Epithelial cell of proximal tubule (primary cell): ENCODE measurements around the gene FBXL19. TPM values are rescaled to one million over a fixed set of nuclear protein-coding genes. Genes with fewer than 3 reads are reported as not detected.

Experiments
- DNase-seq: peaks from one replicate; pipeline ENCODE4 v3.0.0-alpha.2; 2011; ENCODE audit warnings: low read depth
- H3K4me3 ChIP-seq: 2 replicates; pipeline ENCODE4 v1.5.1; 2011; ENCODE audit warnings: low read depth, mild to moderate bottlenecking, low read length
- CTCF ChIP-seq: conservative IDR thresholded peaks from 2 replicates; pipeline ENCODE4 v1.5.1; 2012; ENCODE audit warnings: low read depth, mild to moderate bottlenecking, low read length
- total RNA-seq: library from RNA; depleted of rRNA; stranded (reverse); fragments of >200 nt; gene quantifications from 2 replicates; pipeline ENCODE4 v1.2.3, GENCODE V29; 2015

FBXL19 gene
- total RNA-seq, 1 donor from 2014 or later, result 65.3 TPM

DNA sequence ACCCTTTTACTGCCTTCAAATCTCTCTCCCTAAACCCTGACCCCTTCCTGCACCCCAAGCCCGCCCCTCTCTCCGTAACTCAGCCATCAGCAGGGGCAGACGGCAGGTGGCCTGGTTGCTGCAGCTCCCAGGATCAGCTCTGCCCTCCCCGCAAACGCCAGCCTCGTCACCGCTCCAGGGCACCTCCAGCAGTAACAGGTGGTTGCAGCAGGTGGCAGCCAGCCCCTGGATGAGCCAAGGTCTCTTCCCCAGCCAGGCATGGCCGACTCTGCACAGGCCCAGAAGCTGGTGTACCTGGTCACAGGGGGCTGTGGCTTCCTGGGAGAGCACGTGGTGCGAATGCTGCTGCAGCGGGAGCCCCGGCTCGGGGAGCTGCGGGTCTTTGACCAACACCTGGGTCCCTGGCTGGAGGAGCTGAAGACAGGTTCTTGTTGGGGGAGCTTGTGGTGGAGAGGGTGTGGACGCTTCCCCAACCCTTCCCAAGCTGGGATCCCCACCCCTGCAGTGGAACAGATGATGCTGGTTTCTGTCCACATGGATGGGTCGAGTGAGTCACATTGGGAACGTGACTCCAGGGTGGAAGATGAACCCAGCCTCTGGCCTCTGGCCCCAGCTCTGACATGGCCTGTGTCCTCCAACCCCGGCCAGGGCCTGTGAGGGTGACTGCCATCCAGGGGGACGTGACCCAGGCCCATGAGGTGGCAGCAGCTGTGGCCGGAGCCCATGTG lies 62.2 kb downstream of the FBXL19 start:
- no peak for DNase-seq
- peak overlapping the region; percentile 71 for H3K4me3 ChIP-seq
- peak; percentile 63 for TF ChIP-seq CTCF

DNA sequence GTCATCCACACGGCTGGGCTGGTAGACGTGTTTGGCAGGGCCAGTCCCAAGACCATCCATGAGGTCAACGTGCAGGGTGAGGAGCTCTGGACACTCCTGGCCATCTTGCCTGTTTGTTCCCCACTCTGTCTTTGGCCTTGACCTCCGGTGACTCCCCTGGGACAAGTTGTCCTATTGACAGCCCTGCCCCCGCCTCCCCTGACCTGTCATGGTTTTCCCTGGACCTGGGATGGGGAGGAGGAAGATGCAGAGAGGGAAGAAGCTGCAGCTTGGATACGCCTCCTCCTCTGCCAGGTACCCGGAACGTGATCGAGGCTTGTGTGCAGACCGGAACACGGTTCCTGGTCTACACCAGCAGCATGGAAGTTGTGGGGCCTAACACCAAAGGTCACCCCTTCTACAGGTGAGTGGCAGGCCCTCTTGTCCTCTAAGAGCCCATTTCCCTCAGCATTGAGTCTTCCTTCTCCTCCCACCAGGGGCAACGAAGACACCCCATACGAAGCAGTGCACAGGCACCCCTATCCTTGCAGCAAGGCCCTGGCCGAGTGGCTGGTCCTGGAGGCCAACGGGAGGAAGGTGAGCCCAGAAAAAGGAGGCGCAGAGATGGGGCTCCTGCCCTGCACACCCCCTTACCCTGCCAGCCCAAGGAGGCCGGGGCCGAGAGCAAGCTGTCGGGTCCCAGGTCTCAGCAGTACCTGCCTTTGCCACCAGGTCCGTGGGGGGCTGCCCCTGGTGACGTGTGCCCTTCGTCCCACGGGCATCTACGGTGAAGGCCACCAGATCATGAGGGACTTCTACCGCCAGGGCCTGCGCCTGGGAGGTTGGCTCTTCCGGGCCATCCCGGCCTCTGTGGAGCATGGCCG lies 63.0 kb downstream of the FBXL19 start:
- no peak for TF ChIP-seq CTCF
- H3K4me3 ChIP-seq, result peak overlapping the region; percentile 71
- DNase-seq, result no peak

- no peak for DNase-seq
- no peak overlapping the region for H3K4me3 ChIP-seq
- TF ChIP-seq CTCF, result no peak
Observed at GRCh38 chr16:30987581-30988190, 64.3 kb downstream of the FBXL19 start.

- no peak for TF ChIP-seq CTCF
- DNase-seq, result no peak
Observed at GRCh38 chr16:30989469-30990047, 66.2 kb downstream of the FBXL19 start.

DNA sequence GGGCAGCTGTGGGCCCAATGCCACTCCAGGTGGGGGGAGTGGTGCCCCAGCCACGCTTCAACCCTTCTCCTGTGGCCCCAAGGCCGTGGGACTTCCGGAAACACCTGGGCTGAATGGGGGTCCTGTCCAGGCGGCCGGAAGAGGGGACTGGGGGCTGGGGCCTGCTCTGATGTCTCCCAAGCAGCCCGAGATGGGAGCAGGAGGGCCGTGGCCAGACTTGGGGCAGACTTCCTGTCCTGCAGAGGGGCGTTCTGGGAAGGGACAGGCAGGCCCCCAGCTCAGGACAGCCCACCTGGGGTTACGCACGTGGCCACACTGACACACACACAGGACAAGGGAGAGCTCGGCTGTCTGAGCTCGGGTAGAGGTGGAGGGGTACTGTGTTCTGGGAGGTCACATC lies 66.7 kb downstream of the FBXL19 start:
- no peak for DNase-seq
- TF ChIP-seq CTCF, result no peak
- H3K4me3 ChIP-seq, result no peak overlapping the region

More at GRCh38 chr16:30989469-30990047, 66.2 kb downstream of the FBXL19 start:
- H3K4me3 ChIP-seq, result no peak overlapping the region

GRCh38 chr16:30991052-30991451 lies 67.7 kb downstream of the FBXL19 start:
- no peak for TF ChIP-seq CTCF
- no peak for DNase-seq
- no peak overlapping the region for H3K4me3 ChIP-seq
